HEK293 (cell line): ENCODE measurements around the gene EN1.

Source experiments
- CTCF ChIA-PET: fragments of 350-600 bp; formaldehyde crosslinking; extraction: SDS; loops from one replicate; lab custom pipeline; 2021; ENCODE audit warnings: antibody characterized with exemption; lab: Yijun Ruan, JAX
- POLR2A ChIA-PET: fragments of 300-600 bp; formaldehyde crosslinking; extraction: SDS; loops from one replicate; lab custom pipeline; 2020; ENCODE audit warnings: antibody characterized with exemption, inconsistent platforms; lab: Yijun Ruan, JAX
- H3K27ac ChIP-seq: fragments of 200-500 bp; sonication (Bioruptor generic); 2 replicates; pipeline ENCODE4 v1.5.1; 2014; ENCODE audit warnings: low read depth, low read length, control low read depth, inconsistent platforms; ENCODE audit errors: extremely low read depth
- H3K36me3 ChIP-seq, 2 experiments: fragments of 200-500 bp in 1 of 2; sonication (Bioruptor generic) in 1 of 2; 1 replicate in 1 of 2; 2 replicates in 1 of 2; pipeline ENCODE4 v1.5.1; 2014 to 2017; ENCODE audit warnings: inconsistent platforms in 2 of 2, low read length in 2 of 2; ENCODE audit not compliant: control insufficient read depth in 2 of 2, insufficient read depth in 1 of 2
- H3K4me1 ChIP-seq: fragments of 200-500 bp; sonication (Bioruptor generic); 2 replicates; pipeline ENCODE4 v1.5.1; 2014; ENCODE audit warnings: mild to moderate bottlenecking, low read length, inconsistent platforms; ENCODE audit not compliant: control insufficient read depth, insufficient read depth
- H3K4me3 ChIP-seq: 2 replicates; pipeline ENCODE4 v1.5.1; 2011; ENCODE audit warnings: low read depth, mild to moderate bottlenecking, control low read depth, low read length, moderate library complexity
- H3K9me3 ChIP-seq: fragments of 200-500 bp; sonication (Bioruptor generic); 2 replicates; pipeline ENCODE4 v1.5.1; 2014; ENCODE audit warnings: low read depth, low read length, inconsistent platforms; ENCODE audit not compliant: control insufficient read depth, insufficient read depth
- ATF2 ChIP-seq: fragments of 450-650 bp; formaldehyde crosslinking; IDR thresholded peaks from 2 replicates; pipeline ENCODE4 v1.5.1; 2016; ENCODE audit warnings: missing biosample characterization, missing genetic modification characterization, low read depth
- INSM2 ChIP-seq: fragments of 450-650 bp; formaldehyde crosslinking; IDR thresholded peaks from 2 replicates; pipeline ENCODE4 v1.5.1; 2016; ENCODE audit warnings: missing biosample characterization, missing genetic modification characterization
- KLF10 ChIP-seq: fragments of 450-650 bp; IDR thresholded peaks from 2 replicates; pipeline ENCODE4 v1.5.1; 2018; ENCODE audit warnings: missing biosample characterization, mild to moderate bottlenecking, missing genetic modification characterization
- KLF7 ChIP-seq: fragments of 450-650 bp; formaldehyde crosslinking; IDR thresholded peaks from 2 replicates; pipeline ENCODE4 v1.5.1; 2016; ENCODE audit warnings: missing biosample characterization, missing genetic modification characterization, borderline replicate concordance
- KLF9 ChIP-seq: fragments of 450-650 bp; formaldehyde crosslinking; IDR thresholded peaks from 2 replicates; pipeline ENCODE4 v1.5.1; 2016; ENCODE audit warnings: missing biosample characterization, missing genetic modification characterization, low read depth
- PRDM1 ChIP-seq: fragments of 450-650 bp; formaldehyde crosslinking; IDR thresholded peaks from 2 replicates; pipeline ENCODE4; 2016; ENCODE audit warnings: missing biosample characterization, missing genetic modification characterization
- SP7 ChIP-seq: fragments of 450-650 bp; formaldehyde crosslinking; IDR thresholded peaks from 2 replicates; pipeline ENCODE4 v1.5.1; 2016; ENCODE audit warnings: missing biosample characterization, missing genetic modification characterization
- ZNF10 ChIP-seq: fragments of 450-650 bp; formaldehyde crosslinking; IDR thresholded peaks from 2 replicates; pipeline ENCODE4 v1.5.1; 2017; ENCODE audit warnings: missing biosample characterization, missing genetic modification characterization
- ZNF140 ChIP-seq: fragments of 450-650 bp; formaldehyde crosslinking; IDR thresholded peaks from 2 replicates; pipeline ENCODE4 v1.5.1; 2016; ENCODE audit warnings: missing biosample characterization, missing genetic modification characterization
- ZNF155 ChIP-seq: fragments of 450-650 bp; formaldehyde crosslinking; IDR thresholded peaks from 2 replicates; pipeline ENCODE4 v1.5.1; 2016; ENCODE audit warnings: missing biosample characterization, missing genetic modification characterization
- ZNF169 ChIP-seq: fragments of 450-650 bp; formaldehyde crosslinking; IDR thresholded peaks from 2 replicates; pipeline ENCODE4 v1.5.1; 2016; ENCODE audit warnings: missing biosample characterization, missing genetic modification characterization
- ZNF184 ChIP-seq: fragments of 450-650 bp; IDR thresholded peaks from 2 replicates; pipeline ENCODE4 v1.5.1; 2018; ENCODE audit warnings: missing biosample characterization, mild to moderate bottlenecking, missing genetic modification characterization
- ZNF366 ChIP-seq: fragments of 450-650 bp; formaldehyde crosslinking; conservative IDR thresholded peaks from 2 replicates; pipeline ENCODE4 v1.5.1; 2016; ENCODE audit warnings: missing biosample characterization, missing genetic modification characterization
- ZNF433 ChIP-seq: fragments of 450-650 bp; formaldehyde crosslinking; IDR thresholded peaks from 2 replicates; pipeline ENCODE4 v1.5.1; 2016; ENCODE audit warnings: missing biosample characterization, missing genetic modification characterization, low read depth
- ZNF501 ChIP-seq: fragments of 450-650 bp; formaldehyde crosslinking; IDR thresholded peaks from 2 replicates; pipeline ENCODE4 v1.5.1; 2016; ENCODE audit warnings: missing biosample characterization, missing genetic modification characterization
- ZNF561 ChIP-seq: fragments of 450-650 bp; IDR thresholded peaks from 2 replicates; pipeline ENCODE4 v1.5.1; 2018; ENCODE audit warnings: missing biosample characterization, missing genetic modification characterization, borderline replicate concordance
- ZNF596 ChIP-seq: fragments of 450-650 bp; IDR thresholded peaks from 2 replicates; pipeline ENCODE4 v1.5.0; 2018; ENCODE audit warnings: missing biosample characterization, mild to moderate bottlenecking, missing genetic modification characterization, moderate library complexity
- ZNF621 ChIP-seq: fragments of 450-650 bp; formaldehyde crosslinking; IDR thresholded peaks from 2 replicates; pipeline ENCODE4 v1.5.1; 2017; ENCODE audit warnings: missing biosample characterization, missing genetic modification characterization
- ZNF658 ChIP-seq: fragments of 450-650 bp; formaldehyde crosslinking; IDR thresholded peaks from 2 replicates; pipeline ENCODE4; 2016; ENCODE audit warnings: missing biosample characterization, missing genetic modification characterization
- ZNF692 ChIP-seq: fragments of 450-650 bp; formaldehyde crosslinking; IDR thresholded peaks from 2 replicates; pipeline ENCODE4 v1.5.1; 2016; ENCODE audit warnings: missing biosample characterization, missing genetic modification characterization
- TF ChIP-seq, protein P1 (sequence below): fragments of 450-650 bp; formaldehyde crosslinking; IDR thresholded peaks from 2 replicates; pipeline ENCODE4 v1.5.1; 2016; ENCODE audit warnings: missing biosample characterization, missing genetic modification characterization
- TF ChIP-seq, protein P2 (sequence below): fragments of 450-650 bp; formaldehyde crosslinking; IDR thresholded peaks from 2 replicates; pipeline ENCODE4 v1.5.1; 2017; ENCODE audit warnings: missing biosample characterization, missing genetic modification characterization
- TF ChIP-seq, protein P3 (sequence below): fragments of 450-650 bp; formaldehyde crosslinking; IDR thresholded peaks from 2 replicates; pipeline ENCODE4 v1.5.1; 2017; ENCODE audit warnings: missing biosample characterization, mild to moderate bottlenecking, missing genetic modification characterization, moderate library complexity

The EN1 gene

GRCh38 chr2:118811514-118812115, 35.8 kb downstream of the EN1 start:
- no peak overlapping the region for H3K4me3 ChIP-seq
- no peaks in the 10 kb centered on the region for H3K9me3 ChIP-seq
- H3K27ac ChIP-seq = no peak overlapping the region
- H3K36me3 ChIP-seq = no peaks in the 10 kb centered on the region
- ChIA-PET POLR2A (no interaction called here), CTCF (no interaction called here)
- H3K4me1 ChIP-seq = no peaks in the 10 kb centered on the region
- TF ChIP-seq KLF7 (tag by site-specific recombination) = no peak
- TF ChIP-seq INSM2 (tag by site-specific recombination) = no peak
- TF ChIP-seq ZNF658 (tag by site-specific recombination) = no peak
- no peak for TF ChIP-seq ZNF169 (tag by site-specific recombination)
- TF ChIP-seq ZNF501 (tag by site-specific recombination) = no peak
- TF ChIP-seq, protein P1, sequence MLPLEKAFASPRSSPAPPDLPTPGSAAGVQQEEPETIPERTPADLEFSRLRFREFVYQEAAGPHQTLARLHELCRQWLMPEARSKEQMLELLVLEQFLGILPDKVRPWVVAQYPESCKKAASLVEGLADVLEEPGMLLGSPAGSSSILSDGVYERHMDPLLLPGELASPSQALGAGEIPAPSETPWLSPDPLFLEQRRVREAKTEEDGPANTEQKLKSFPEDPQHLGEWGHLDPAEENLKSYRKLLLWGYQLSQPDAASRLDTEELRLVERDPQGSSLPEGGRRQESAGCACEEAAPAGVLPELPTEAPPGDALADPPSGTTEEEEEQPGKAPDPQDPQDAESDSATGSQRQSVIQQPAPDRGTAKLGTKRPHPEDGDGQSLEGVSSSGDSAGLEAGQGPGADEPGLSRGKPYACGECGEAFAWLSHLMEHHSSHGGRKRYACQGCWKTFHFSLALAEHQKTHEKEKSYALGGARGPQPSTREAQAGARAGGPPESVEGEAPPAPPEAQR = no peak
- TF ChIP-seq ZNF433 = no peak
- no peak for TF ChIP-seq ZNF366 (tag by site-specific recombination)
- no peak for TF ChIP-seq KLF9 (tag by site-specific recombination)
- TF ChIP-seq ZNF155 (tag by site-specific recombination) = no peak
- no peak for TF ChIP-seq ZNF596 (tag by site-specific recombination)

GRCh38 chr2:118810766-118811165, 36.7 kb downstream of the EN1 start:
- no peak for TF ChIP-seq ZNF140 (tag by site-specific recombination)
- TF ChIP-seq, protein P2, sequence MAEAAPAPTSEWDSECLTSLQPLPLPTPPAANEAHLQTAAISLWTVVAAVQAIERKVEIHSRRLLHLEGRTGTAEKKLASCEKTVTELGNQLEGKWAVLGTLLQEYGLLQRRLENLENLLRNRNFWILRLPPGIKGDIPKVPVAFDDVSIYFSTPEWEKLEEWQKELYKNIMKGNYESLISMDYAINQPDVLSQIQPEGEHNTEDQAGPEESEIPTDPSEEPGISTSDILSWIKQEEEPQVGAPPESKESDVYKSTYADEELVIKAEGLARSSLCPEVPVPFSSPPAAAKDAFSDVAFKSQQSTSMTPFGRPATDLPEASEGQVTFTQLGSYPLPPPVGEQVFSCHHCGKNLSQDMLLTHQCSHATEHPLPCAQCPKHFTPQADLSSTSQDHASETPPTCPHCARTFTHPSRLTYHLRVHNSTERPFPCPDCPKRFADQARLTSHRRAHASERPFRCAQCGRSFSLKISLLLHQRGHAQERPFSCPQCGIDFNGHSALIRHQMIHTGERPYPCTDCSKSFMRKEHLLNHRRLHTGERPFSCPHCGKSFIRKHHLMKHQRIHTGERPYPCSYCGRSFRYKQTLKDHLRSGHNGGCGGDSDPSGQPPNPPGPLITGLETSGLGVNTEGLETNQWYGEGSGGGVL (tag by site-specific recombination) = no peak
- TF ChIP-seq ZNF692 = no peak
- TF ChIP-seq, all 188 proteins: peak for 0
- CTCF ChIA-PET = no interaction called here
- POLR2A ChIA-PET = no interaction called here
- Histone ChIP-seq H3K4me1 (no peaks in the 10 kb centered on the region), H3K27ac (no peak overlapping the region), H3K9me3 (no peaks in the 10 kb centered on the region), H3K36me3 (no peaks in the 10 kb centered on the region), H3K4me3 (no peak overlapping the region)

- ChIA-PET POLR2A (no interaction called here), CTCF (interaction anchor here (0.7 kb wide), 1 partner anchor 1337 kb away, joined by 3 read pairs; no protein-coding TSS in a partner anchor)
- no peaks in the 10 kb centered on the region for H3K4me1 ChIP-seq
- H3K36me3 ChIP-seq = no peaks in the 10 kb centered on the region
- no peak overlapping the region for H3K4me3 ChIP-seq
- no peak overlapping the region for H3K27ac ChIP-seq
- no peaks in the 10 kb centered on the region for H3K9me3 ChIP-seq
- TF ChIP-seq KLF10 (no peak), ZNF10 (tag by site-specific recombination) (no peak), ZNF184 (tag by site-specific recombination) (no peak), PRDM1 (no peak), ZNF561 (tag by site-specific recombination) (no peak), ZNF155 (tag by site-specific recombination) (no peak), ZNF621 (tag by site-specific recombination) (no peak), SP7 (tag by site-specific recombination) (no peak), ATF2 (no peak)
- TF ChIP-seq, protein P3, sequence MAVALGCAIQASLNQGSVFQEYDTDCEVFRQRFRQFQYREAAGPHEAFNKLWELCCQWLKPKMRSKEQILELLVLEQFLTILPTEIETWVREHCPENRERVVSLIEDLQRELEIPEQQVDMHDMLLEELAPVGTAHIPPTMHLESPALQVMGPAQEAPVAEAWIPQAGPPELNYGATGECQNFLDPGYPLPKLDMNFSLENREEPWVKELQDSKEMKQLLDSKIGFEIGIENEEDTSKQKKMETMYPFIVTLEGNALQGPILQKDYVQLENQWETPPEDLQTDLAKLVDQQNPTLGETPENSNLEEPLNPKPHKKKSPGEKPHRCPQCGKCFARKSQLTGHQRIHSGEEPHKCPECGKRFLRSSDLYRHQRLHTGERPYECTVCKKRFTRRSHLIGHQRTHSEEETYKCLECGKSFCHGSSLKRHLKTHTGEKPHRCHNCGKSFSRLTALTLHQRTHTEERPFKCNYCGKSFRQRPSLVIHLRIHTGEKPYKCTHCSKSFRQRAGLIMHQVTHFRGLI (tag by site-specific recombination) = no peak
These were observed 39.0 kb downstream of the EN1 start for GRCh38 chr2:118808429-118808809.
